ENCODE data around the gene AHNAK2.

GRCh38 chr14:104913435-104913834, 64.7 kb downstream of the AHNAK2 start:
- no peak for TF ChIP-seq POLR2AphosphoS5 (IDR thresholded peaks at IDR 0.05; ENCODE audit: borderline replicate concordance, low read depth, low read length)
- TF ChIP-seq EZH2 (IDR thresholded peaks at IDR 0.05), result no peak

Measured in SK-N-MC (cell line).